GM18909 (cell line): ENCODE measurements around the gene EGFR.

ENCODE experiments used
- ATAC-seq: cut with Tn5 transposase; IDR thresholded peaks from one replicate; pipeline ENCODE4 v1.9.1; 2021; ENCODE audit warnings: mild to moderate bottlenecking; ENCODE audit not compliant: unreplicated experiment, poor library complexity

EGFR gene

GRCh38 chr7:55230014-55230413 is 211.2 kb downstream of the EGFR start:
- no peak for ATAC-seq

GRCh38 chr7:55231736-55232280 is 213.0 kb downstream of the EGFR start:
- no peak for ATAC-seq

- no peak for ATAC-seq
Observed at GRCh38 chr7:55233001-55233400, 214.2 kb downstream of the EGFR start.

GRCh38 chr7:55234408-55234807 is 215.6 kb downstream of the EGFR start:
- no peak for ATAC-seq

- no peak for ATAC-seq
Observed at GRCh38 chr7:55235115-55235514, 216.3 kb downstream of the EGFR start.

- no peak for ATAC-seq
Observed at GRCh38 chr7:55235801-55236200, 217.0 kb downstream of the EGFR start.

GRCh38 chr7:55236476-55236875 is 217.7 kb downstream of the EGFR start:
- no peak for ATAC-seq

GRCh38 chr7:55237156-55237893 is 218.5 kb downstream of the EGFR start:
- no peak for ATAC-seq

GRCh38 chr7:55239406-55239805 is 220.6 kb downstream of the EGFR start:
- no peak for ATAC-seq

- ATAC-seq: no peak
Observed at GRCh38 chr7:55240418-55241142, 221.8 kb downstream of the EGFR start.

- no peak for ATAC-seq
Observed at GRCh38 chr7:55241958-55242357, 223.1 kb downstream of the EGFR start.

- ATAC-seq: no peak
Observed at GRCh38 chr7:55242613-55243012, 223.8 kb downstream of the EGFR start.

- ATAC-seq: no peak
Observed at GRCh38 chr7:55244006-55244745, 225.4 kb downstream of the EGFR start.

- ATAC-seq: no peak
Observed at GRCh38 chr7:55245271-55245723, 226.5 kb downstream of the EGFR start.

GRCh38 chr7:55246171-55246570 is 227.4 kb downstream of the EGFR start:
- ATAC-seq: no peak

- no peak for ATAC-seq
Observed at GRCh38 chr7:55247428-55247827, 228.6 kb downstream of the EGFR start.

GRCh38 chr7:55248526-55248925 is 229.7 kb downstream of the EGFR start:
- ATAC-seq: no peak

- ATAC-seq: no peak
Observed at GRCh38 chr7:55249332-55249731, 230.5 kb downstream of the EGFR start.

- ATAC-seq: no peak
Observed at GRCh38 chr7:55250313-55250712, 231.5 kb downstream of the EGFR start.

GRCh38 chr7:55251313-55251712 is 232.5 kb downstream of the EGFR start:
- no peak for ATAC-seq

- ATAC-seq: no peak
Observed at GRCh38 chr7:55251911-55252310, 233.1 kb downstream of the EGFR start.
